HG03565 (cell line): Measurements from ENCODE around the gene AGAP6.
"Not testable (repeated sequence)": the region's sequence is repeated elsewhere in the genome, so short reads cannot be mapped to it uniquely, and the experiment has no call there.

Source experiments
- ATAC-seq: cut with Tn5 transposase; IDR thresholded peaks from one replicate; pipeline ENCODE4 v1.9.1; 2021; ENCODE audit warnings: mild to moderate bottlenecking, moderate library complexity; ENCODE audit not compliant: unreplicated experiment

AGAP6 gene

DNA sequence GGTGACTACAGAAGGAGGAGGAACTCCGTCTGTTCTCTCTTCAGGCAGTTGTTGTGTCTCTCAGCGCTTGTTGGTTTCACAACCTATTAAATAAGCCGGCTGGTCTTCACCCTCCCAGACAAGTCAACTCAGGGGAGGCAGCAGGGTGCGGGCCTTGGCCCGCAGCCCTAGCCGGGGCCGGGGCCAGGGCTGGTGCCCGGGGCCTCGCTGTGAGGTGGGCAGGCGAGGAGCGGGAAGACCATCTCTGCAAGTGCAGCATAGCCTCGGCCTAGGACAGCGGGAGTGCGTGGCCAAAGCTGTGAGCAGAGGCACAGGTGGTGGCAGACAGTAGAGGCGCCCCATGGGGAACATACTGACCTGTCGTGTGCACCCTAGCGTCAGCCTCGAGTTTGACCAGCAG lies at the start of gene AGAP6:
Gene AGAP6, plus strand, starts transcription at position 31 of the 400 bp plus-strand sequence. Its CDS starts 310 bp downstream, at position 341.
- not testable (repeated sequence) for ATAC-seq

DNA sequence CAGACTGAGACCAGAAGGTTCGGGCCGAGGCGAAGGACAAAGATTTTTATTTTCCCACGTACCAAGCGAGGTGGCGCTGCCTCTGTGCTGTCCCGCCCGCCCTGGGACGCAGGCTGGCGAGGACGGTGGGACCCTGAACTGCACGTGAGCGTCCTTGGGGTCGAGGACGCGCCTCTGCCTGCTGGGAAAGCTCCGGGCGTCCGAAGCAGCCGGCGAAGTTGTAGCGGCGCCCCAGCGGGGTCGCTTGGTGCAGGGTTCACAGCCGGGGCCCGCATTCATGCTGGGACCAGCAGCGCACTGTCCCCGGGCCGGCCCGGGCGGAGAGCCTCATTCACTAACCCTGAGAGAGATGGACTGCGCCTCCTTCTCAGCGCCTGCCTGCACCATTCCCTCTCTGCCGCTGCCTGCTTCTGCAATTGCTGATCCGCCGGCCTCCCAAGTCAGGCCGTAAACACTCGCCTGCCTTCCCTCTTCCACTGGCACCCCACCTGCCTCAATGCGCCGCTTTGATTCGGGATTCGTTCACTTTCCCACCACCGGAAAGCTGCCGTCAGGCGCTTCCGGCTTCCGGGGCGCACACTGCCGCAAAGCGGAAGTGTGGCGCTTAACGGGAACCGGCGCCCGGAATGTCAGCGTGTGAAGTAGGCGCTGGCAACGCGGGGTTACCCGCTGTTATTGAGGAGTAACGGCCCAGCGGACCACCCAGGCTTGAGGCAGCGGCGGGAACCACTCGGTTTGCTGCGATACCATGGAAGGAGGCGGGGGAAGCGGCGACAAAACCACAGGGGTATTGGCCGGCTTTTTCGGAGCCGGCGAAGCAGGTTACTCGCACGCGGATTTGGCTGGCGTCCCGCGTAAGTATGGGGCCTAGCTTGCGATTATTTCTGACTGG lies 46.5 kb upstream of the AGAP6 start, which contains the start of the genes PARG and TIMM23B:
Gene PARG, minus strand, starts transcription at position 581 of the 892 bp plus-strand sequence. Its CDS starts 302 bp downstream, at position 279.
Gene TIMM23B, plus strand, starts transcription at position 607 of the 892 bp plus-strand sequence. Its CDS starts 142 bp downstream, at position 749.
- ATAC-seq, result peak; percentile 52

DNA sequence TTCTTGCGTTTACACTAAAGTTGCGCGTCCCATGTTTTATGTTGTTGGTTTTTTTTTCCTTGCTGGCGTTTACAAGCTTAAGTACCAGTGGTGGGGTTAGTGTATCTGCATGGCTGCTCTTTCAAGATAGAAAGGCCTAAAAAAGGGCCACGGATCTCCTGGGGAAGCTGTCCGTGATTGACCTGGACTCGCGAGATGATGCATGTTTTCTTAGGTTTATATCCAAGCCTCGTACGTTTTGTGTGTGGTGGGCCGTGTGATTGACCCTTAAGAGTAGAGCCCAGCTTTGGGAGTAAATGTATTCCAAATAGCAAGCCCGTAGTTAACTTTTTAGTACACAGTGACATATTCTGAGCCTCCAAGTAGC lies 45.9 kb upstream of the AGAP6 start:
- ATAC-seq, result peak; percentile 6

DNA sequence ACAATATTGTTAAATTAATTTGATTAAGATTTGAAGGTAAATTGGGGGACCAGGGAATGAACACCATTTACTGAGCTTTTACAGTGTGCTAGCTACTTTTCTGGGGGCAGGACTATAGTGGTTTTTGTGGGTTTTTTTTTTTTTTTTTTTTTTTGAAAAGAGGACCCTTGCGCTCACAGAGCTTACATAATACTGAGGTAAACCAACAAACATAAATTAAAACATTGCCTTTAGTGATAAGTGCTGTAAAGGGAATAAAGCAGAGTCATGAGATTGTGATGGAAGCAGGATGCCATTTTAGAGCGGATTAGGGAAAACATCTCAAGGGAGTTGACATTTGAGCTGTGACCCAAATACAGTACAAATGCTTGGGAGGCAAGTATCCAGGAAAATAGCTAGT lies 44.6 kb upstream of the AGAP6 start:
- not testable (repeated sequence) for ATAC-seq

- peak; percentile 69 for ATAC-seq
Measured at GRCh38 chr10:49948142-49948541, 40.1 kb upstream of the AGAP6 start.

DNA sequence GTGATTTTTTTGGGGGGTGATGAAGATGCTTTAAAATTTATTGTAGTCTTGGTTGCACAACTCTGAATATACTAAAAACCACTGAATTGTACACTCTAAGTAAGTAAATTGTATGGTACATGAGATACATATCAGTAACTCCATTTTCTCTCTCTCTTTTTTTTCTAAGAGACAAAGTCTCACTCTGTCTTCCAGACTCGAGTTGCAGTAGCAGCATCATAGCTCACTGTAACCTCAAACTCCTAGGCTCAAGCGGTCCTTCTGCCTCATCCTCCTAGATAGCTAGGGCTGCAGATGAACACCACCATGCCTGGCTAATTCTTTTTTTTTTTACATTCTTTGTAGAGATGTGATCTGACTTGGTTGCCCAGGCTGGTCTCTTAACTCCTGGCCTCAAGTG lies 39.5 kb upstream of the AGAP6 start:
- not testable (repeated sequence) for ATAC-seq

- not testable (repeated sequence) for ATAC-seq
Measured at GRCh38 chr10:49952006-49952405, 36.2 kb upstream of the AGAP6 start.

GRCh38 chr10:49953122-49953521 lies 35.1 kb upstream of the AGAP6 start:
- not testable (repeated sequence) for ATAC-seq

GRCh38 chr10:49970331-49970857 lies 17.8 kb upstream of the AGAP6 start:
- ATAC-seq, result not testable (repeated sequence)

- ATAC-seq, result not testable (repeated sequence)
Measured at GRCh38 chr10:49971466-49971865, 16.7 kb upstream of the AGAP6 start.

DNA sequence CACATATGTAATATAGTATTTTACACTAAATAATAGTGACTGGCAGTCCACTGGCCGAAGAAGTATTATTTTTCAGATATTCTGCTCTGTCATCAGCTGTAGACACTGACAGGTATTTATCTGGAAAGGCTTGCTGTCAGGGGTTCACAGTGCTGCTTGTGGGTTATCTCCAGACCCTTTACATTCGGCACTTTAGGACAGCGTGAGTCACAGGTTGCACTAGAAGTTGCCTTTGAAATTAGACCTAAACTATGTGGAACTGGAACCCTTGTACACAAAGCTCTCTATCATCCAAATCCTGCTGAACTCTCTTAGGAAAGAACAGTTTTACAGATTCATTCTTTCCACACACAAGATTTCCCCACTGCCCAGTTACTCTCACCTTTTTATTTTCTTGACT lies 16.1 kb upstream of the AGAP6 start:
- not testable (repeated sequence) for ATAC-seq

DNA sequence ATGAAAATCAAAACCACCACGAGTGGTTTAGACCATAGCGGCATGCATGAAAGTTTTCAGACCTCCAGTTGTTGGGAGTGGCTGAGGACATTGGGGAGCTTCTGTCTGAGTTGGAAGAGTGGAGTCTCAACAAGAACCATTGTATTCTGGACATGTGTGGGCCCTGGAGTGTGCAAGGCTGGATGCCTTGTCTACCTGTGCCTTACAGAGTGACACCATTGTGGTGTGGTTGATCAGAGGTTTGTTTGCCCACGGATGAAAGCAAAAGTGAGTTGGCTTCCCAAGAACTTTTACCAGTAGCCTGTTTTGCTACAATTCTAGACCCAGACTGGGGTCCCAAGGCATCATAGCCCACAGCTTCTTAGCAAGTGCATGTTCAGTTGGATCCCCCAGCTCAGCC lies 10.4 kb upstream of the AGAP6 start:
- ATAC-seq, result not testable (repeated sequence)

- ATAC-seq, result not testable (repeated sequence)
Measured at GRCh38 chr10:49987207-49987606, 999 bp upstream of the AGAP6 start.

- not testable (repeated sequence) for ATAC-seq
Measured at GRCh38 chr10:49995321-49995720, 7.1 kb downstream of the AGAP6 start.

DNA sequence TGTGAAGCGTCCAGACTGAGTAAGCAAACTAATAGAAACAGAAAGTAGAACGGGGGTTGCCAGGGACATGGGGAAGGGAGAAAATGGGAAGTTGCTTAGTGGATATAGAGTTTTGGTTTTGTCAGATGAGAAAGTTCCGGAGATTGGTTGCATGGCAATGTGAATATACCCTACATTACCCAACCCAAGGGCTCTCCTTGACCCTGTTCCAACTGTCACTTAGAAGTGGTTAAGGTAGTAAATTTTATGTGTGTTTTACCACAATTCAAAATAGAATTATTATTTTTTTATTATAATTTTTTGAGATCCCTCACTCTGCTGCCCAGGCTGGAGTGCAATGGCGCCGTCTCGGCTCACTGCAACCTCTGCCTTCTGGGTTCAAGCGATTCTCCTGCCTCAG lies 25.8 kb downstream of the AGAP6 start:
- ATAC-seq, result not testable (repeated sequence)

- ATAC-seq, result not testable (repeated sequence)
Measured at GRCh38 chr10:50015596-50016220, 27.5 kb downstream of the AGAP6 start.

DNA sequence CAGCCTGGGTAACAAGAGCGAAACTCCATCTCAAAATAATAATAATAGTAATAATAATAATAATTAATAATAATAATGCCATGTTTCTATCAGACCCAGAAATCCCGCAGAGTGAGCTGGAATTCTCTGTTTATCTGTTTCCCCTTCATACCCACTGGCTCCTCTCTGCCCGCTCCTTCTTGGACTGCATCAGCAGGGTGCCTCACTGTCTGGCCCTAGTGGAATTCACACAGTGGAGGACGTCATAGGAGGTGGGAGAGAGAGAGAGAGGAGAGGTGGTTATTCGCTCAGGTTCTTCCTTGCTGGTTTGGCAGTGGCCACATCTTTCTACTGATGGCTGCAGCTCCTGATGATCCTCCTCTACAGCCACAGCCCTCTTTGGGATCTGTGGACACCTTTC lies 28.7 kb downstream of the AGAP6 start:
- ATAC-seq, result not testable (repeated sequence)

- ATAC-seq, result not testable (repeated sequence)
Measured at GRCh38 chr10:50017646-50018045, 29.4 kb downstream of the AGAP6 start.

DNA sequence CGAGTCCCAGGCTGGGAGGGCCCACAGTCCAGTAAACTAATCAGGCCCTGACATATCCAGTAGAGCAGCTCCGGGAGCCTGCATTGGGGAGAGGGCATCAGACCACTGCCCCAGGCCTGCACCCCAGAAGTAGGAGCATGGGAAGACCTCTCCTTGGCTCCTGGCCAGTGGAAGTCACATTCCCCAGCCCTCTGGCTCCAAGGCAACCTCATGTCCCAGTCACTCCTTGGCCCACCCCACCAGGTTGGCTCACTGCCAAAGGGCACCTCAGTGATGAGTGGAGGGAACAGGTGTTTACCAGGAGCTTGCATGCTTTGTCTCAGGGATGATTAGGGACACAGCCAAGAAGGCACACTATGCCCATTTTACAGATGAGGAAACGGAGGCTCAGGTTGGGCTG lies 31.1 kb downstream of the AGAP6 start:
- ATAC-seq, result not testable (repeated sequence)

DNA sequence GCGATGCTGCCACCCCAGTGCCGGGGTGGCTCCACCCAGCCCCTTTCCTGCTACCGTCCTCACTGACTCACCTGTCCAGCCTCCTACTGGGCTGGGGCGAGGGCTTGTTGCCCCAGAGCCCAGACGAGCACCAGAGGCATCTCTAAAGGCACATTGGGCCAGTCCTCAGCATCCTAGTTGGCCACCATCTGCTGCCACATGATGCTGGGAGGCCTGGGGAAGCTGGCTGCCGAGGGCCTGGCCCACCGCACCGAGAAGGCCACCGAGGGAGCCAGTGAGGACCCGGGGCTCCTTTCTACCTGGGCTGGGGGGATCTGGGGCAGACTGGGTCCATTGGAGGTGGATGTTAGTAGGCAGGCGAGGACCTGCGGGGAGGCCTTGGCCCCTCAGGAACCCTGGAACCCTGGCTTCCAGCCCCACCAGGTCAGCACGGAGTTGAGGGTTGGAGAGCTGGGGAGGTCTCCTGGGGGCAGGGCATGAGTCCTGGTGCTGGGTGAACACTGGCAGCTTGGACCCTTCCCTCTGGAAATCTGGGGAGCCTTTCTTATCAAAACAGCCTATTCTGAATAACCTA lies 32.3 kb downstream of the AGAP6 start:
- ATAC-seq, result not testable (repeated sequence)

GRCh38 chr10:50021646-50022045 lies 33.4 kb downstream of the AGAP6 start:
- ATAC-seq, result no peak
